Gastroesophageal sphincter (tissue), 4 donors: Measurements from ENCODE around the gene FBRSL1. TPM values are rescaled to one million over a fixed set of nuclear protein-coding genes. Genes with fewer than 3 reads are reported as not detected.
A peak's percentile ranks its signal among the peaks of the same experiment; 100 is the strongest.

Experiments
- ATAC-seq: fragments of 150-250 bp; one replicate; pipeline ENCODE4 v1.9.1; 2016; ENCODE audit warnings: mild to moderate bottlenecking, moderate library complexity
- H3K27ac ChIP-seq, 4 donors: fragments of 200-600 bp; sonication (generic) in 3 of 4; 1 replicate in 3 of 4; 2 replicates in 1 of 4; pipeline ENCODE4 v1.5.1; 2016 to 2019
- H3K27me3 ChIP-seq: fragments of 200-600 bp; sonication (generic); one replicate; pipeline ENCODE4 v1.5.1; 2019
- H3K36me3 ChIP-seq, 2 donors: fragments of 200-600 bp; sonication (generic); one replicate each; pipeline ENCODE4 v1.5.1; 2019; ENCODE audit warnings: control low read depth in 1 of 2
- H3K4me1 ChIP-seq, 3 donors: fragments of 200-600 bp; sonication (generic); 1 replicate in 2 of 3; 2 replicates in 1 of 3; pipeline ENCODE4 v1.5.1; 2016 to 2019; ENCODE audit warnings: control low read depth in 2 of 3
- H3K4me3 ChIP-seq, 2 donors: fragments of 200-600 bp; sonication (generic); one replicate each; pipeline ENCODE4 v1.5.1; 2019; ENCODE audit warnings: mild to moderate bottlenecking in 1 of 2, moderate library complexity in 1 of 2
- H3K9me3 ChIP-seq, 3 donors: fragments of 200-600 bp; sonication (generic); one replicate each; pipeline ENCODE4 v1.5.1; 2017 to 2019; ENCODE audit warnings: control low read depth in 2 of 3
- CTCF ChIP-seq, 4 experiments: fragments of 200-600 bp in 2 of 4; fragments of 450-650 bp in 2 of 4; sonication (generic) in 1 of 4; IDR thresholded peaks; one replicate each; pipeline ENCODE4 v1.5.1; 2017 to 2019; ENCODE audit warnings: antibody characterized with exemption in 4 of 4, mild to moderate bottlenecking in 2 of 4, moderate library complexity in 2 of 4
- EP300 ChIP-seq: sonication (generic); formaldehyde crosslinking; IDR thresholded peaks from one replicate; pipeline ENCODE4 v1.6.1; 2017; ENCODE audit warnings: antibody characterized with exemption, mild to moderate bottlenecking
- POLR2A ChIP-seq, 2 donors: fragments of 450-650 bp; IDR thresholded peaks; one replicate each; pipeline ENCODE4 v1.6.1; 2017; ENCODE audit warnings: antibody characterized with exemption in 2 of 2, mild to moderate bottlenecking in 2 of 2, moderate library complexity in 1 of 2
- POLR2AphosphoS5 ChIP-seq: sonication (generic); formaldehyde crosslinking; IDR thresholded peaks from one replicate; pipeline ENCODE4 v1.6.1; 2017; ENCODE audit warnings: antibody characterized with exemption
- WGBS, 2 donors: methylation state at CpG; one replicate each; pipeline ENCODE4 v1.1.5; 2018; ENCODE audit warnings: low coverage in 1 of 2; 5-methylcytosine and 5-hydroxymethylcytosine counted together
- total RNA-seq, 4 donors: library from RNA; depleted of rRNA; stranded (reverse); fragments of >200 nt; gene quantifications; one replicate each; pipeline ENCODE4 v1.1.0, GENCODE V29; 2016

Gene FBRSL1
- total RNA-seq, 4 donors from 2014 or later: 8.5 to 24.7 (median 15.5) TPM

GRCh38 chr12:132557291-132558015 lies 67.5 kb downstream of the FBRSL1 start:
- WGBS, 2 donors: 83 to 88% methylated on average over 3 to 5 of the region's 19 CpGs
- TF ChIP-seq CTCF (IDR thresholded peaks at IDR 0.05) (no peak), EP300 (no peak), POLR2AphosphoS5 (no peak), POLR2A (IDR thresholded peaks at IDR 0.05) (no peak)

DNA sequence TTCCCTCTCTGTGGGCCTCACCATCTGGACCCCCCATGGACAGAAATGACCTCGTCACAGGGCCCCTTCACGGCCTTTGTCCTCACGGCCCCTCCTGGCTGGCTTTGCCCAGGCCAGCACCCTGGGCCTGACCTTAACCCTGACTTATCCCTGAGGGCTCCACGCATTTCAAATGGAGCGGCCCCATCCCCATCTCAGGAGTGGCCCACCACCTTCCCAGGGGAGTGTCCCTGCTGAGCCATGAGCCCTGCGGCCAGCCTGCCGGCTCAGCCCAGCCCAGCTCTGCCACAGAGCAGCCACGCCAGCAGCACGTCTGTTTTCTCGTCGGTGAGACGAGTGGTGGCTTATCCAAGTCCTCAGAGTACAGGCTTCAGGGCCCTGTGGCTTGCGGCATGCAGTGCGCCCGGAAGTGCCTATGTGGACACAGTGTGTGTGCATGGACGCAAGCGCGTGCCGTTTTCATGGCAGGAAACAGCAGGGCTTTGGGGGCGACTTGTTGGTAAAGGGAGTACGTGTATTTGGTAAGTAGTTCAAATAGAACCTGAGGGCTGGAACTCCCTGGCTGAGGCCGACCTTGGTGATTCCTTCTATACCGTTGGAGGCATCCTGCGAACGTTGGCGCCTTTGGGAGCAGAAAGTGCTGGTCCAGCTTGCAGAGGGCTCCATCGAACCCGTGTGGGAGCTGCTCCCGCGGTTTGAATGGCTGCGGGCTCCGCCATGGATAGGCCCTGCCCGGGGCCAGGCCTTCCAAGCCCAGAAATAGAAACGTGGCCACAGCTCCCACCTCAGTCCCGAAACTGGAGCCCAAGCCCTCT lies 68.3 kb downstream of the FBRSL1 start:
- ATAC-seq: no peak
- WGBS, 2 donors: 83% methylated on average over 1 of the region's 35 CpGs; no CpG with 5 or more reads in 1 of the 2 donors
- TF ChIP-seq CTCF (IDR thresholded peaks at IDR 0.05): no peak
- no peak for TF ChIP-seq EP300
- TF ChIP-seq POLR2A (IDR thresholded peaks at IDR 0.05): no peak
- TF ChIP-seq POLR2AphosphoS5: no peak

More at GRCh38 chr12:132557291-132558015, 67.5 kb downstream of the FBRSL1 start:
- no peaks in the 10 kb centered on the region for H3K27me3 ChIP-seq
- H3K27ac ChIP-seq: no peak overlapping the region
- no peak for ATAC-seq
- H3K4me3 ChIP-seq: no peak overlapping the region
- peaks cover 0 to 38% (median 16%) of the 10 kb centered on the region in 3 donors for H3K4me1 ChIP-seq
- peaks cover 0 to 23% of the 10 kb centered on the region in 2 donors for H3K36me3 ChIP-seq
- no peaks in the 10 kb centered on the region for H3K9me3 ChIP-seq

DNA sequence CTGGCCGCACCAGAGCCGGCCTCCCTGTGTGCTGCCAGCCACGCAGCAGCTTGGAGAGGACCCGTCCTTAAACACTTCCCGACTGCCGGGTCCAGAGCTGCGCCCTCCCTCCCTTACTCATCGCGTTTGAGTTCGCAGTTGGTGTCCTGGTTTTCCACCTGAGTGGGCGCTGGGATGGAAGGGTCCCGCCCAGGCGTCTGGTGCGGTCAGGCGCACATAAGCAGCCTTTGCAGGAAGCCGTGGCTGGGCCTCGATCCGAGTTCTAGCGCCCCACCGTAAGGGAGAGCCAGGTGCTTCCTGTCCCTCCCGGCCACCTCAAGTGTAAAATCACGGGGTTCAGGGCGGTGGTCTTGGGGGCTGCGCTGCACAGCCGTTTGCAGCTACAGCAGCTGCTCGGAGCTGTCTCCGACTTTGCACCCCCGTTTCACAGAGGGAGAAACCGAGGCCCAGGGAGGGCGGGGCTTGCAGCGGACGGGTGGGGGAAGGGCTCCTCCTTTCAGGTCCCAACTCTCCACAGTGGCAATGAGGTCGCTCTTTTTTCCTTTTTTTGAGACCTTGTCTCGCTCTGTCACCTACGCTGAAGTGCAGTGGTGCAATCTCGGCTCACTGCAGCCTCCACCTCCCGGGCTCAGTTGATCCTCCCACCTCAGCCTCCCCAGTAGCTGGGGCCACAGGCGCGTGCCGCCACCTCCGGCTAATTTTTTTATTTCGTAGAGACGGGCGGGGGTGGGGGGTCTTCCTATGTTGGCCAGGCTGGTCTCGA lies 69.1 kb downstream of the FBRSL1 start:
- Histone ChIP-seq H3K9me3 (no peaks in the 10 kb centered on the region), H3K36me3 (peaks cover 0 to 7% of the 10 kb centered on the region in 2 donors), H3K27ac (peak overlapping the region in 1 of 4 donors; percentile 16), H3K4me1 (peaks cover 0 to 38% (median 16%) of the 10 kb centered on the region in 3 donors), H3K27me3 (no peaks in the 10 kb centered on the region), H3K4me3 (peak overlapping the region; percentile 20 to 56)
- ATAC-seq: no peak
- 26 to 84% methylated on average over 3 to 7 of the region's 45 CpGs for WGBS, 2 donors
- TF ChIP-seq POLR2A (IDR thresholded peaks at IDR 0.05) (no peak), EP300 (no peak), CTCF (IDR thresholded peaks at IDR 0.05) (no peak), POLR2AphosphoS5 (no peak)

More for the DNA sequence above, 68.3 kb downstream of the FBRSL1 start:
- Histone ChIP-seq H3K36me3 (peaks cover 0 to 15% of the 10 kb centered on the region in 2 donors), H3K9me3 (no peaks in the 10 kb centered on the region), H3K27ac (no peak overlapping the region), H3K4me3 (no peak overlapping the region), H3K4me1 (peaks cover 0 to 38% (median 16%) of the 10 kb centered on the region in 3 donors), H3K27me3 (no peaks in the 10 kb centered on the region)

GRCh38 chr12:132559652-132560363 lies 69.9 kb downstream of the FBRSL1 start:
- H3K4me1 ChIP-seq: peaks cover 0 to 38% (median 16%) of the 10 kb centered on the region in 3 donors
- H3K27ac ChIP-seq: peak overlapping the region in 1 of 4 donors; percentile 32
- ATAC-seq: peak; percentile 72
- H3K36me3 ChIP-seq: peaks cover 0 to 5% of the 10 kb centered on the region in 2 donors
- WGBS, 2 donors: no CpG with 5 or more reads among the region's 98 CpGs
- H3K27me3 ChIP-seq: no peaks in the 10 kb centered on the region
- no peaks in the 10 kb centered on the region for H3K9me3 ChIP-seq
- TF ChIP-seq EP300 (no peak), CTCF (IDR thresholded peaks at IDR 0.05) (no peak), POLR2AphosphoS5 (no peak), POLR2A (IDR thresholded peaks at IDR 0.05) (no peak)
- peak overlapping the region; percentile 38 to 56 for H3K4me3 ChIP-seq
